Forelimb muscle (tissue), 1 donor: ENCODE results near the gene CDH19. TPM values are rescaled to one million over a fixed set of nuclear protein-coding genes. Genes with fewer than 3 reads are reported as not detected.

ENCODE experiments used
- DNase-seq: peaks from one replicate; pipeline ENCODE4 v3.0.0-alpha.2; 2013; ENCODE audit warnings: low read depth
- polyA plus RNA-seq: library from polyadenylated mRNA; unstranded; fragments of 120-200 nt; gene quantifications from one replicate; pipeline ENCODE4 v1.2.1, GENCODE V29; 2013; ENCODE audit not compliant: insufficient read length

Gene CDH19
- polyA plus RNA-seq, 1 donor, result 1.3 TPM

GRCh38 chr18:66457245-66457644 is 146.6 kb downstream of the CDH19 start:
- DNase-seq, result no peak
